IMR-90 (cell line): ENCODE measurements around the gene ZFP36L2. TPM values are rescaled to one million over a fixed set of nuclear protein-coding genes. Genes with fewer than 3 reads are reported as not detected.

Experiments
- ATAC-seq: fragments of 200-7000 bp; cut with Tn5 transposase; 2 replicates; pipeline ENCODE4 v1.9.1; 2020; ENCODE audit warnings: low read depth, mild to moderate bottlenecking, moderate library complexity
- BruUV-seq: library from RNA; stranded (reverse); fragments of 400-500 nt; replicated peaks from 2 replicates; lab custom pipeline; 2021; lab: Mats Ljungman, UMichigan
- CTCF ChIA-PET: fragments of 300-600 bp; formaldehyde crosslinking; extraction: SDS; loops from one replicate; lab custom pipeline; 2021; ENCODE audit warnings: antibody characterized with exemption; lab: Yijun Ruan, JAX
- POLR2A ChIA-PET: fragments of 300-600 bp; sonication (Branson Sonifier 250); formaldehyde crosslinking; loops from one replicate; lab custom pipeline; 2022; ENCODE audit warnings: antibody characterized with exemption; ENCODE audit not compliant: unreplicated experiment; lab: Charles Lee
- DNase-seq: peaks from one replicate; pipeline ENCODE4 v3.0.0; 2013
- H2AFZ ChIP-seq: replicated peaks from 2 replicates; pipeline ENCODE3; 2013; ENCODE audit warnings: low read length, mild to moderate bottlenecking; ENCODE audit not compliant: poor library complexity
- H2AK5ac ChIP-seq: 2 replicates; pipeline ENCODE4 v1.6.1; 2013; ENCODE audit warnings: low read depth, low read length, inconsistent platforms
- H2AK9ac ChIP-seq: replicated peaks from 2 replicates; pipeline ENCODE3; 2013; ENCODE audit warnings: mild to moderate bottlenecking, low read depth, low read length, moderate library complexity; ENCODE audit not compliant: poor library complexity
- H2BK120ac ChIP-seq: 2 replicates; pipeline ENCODE4 v1.6.1; 2013; ENCODE audit warnings: low read depth, low read length, inconsistent platforms
- H2BK15ac ChIP-seq: 3 replicates; pipeline ENCODE4 v1.6.1; 2013; ENCODE audit warnings: low read depth, low read length, inconsistent platforms
- H2BK20ac ChIP-seq: 2 replicates; pipeline ENCODE4 v1.6.1; 2013; ENCODE audit warnings: low read depth, mild to moderate bottlenecking, inconsistent platforms, low read length, moderate library complexity
- H2BK5ac ChIP-seq: 2 replicates; pipeline ENCODE4 v1.6.1; 2013; ENCODE audit warnings: mild to moderate bottlenecking, low read depth, low read length, inconsistent platforms; ENCODE audit not compliant: poor library complexity, severe bottlenecking
- H3K14ac ChIP-seq: replicated peaks from 2 replicates; pipeline ENCODE4 v1.6.1; 2013; ENCODE audit warnings: low read depth, low read length, inconsistent platforms
- H3K18ac ChIP-seq: 2 replicates; pipeline ENCODE4 v1.6.1; 2013; ENCODE audit warnings: low read depth, low read length, control low read depth
- H3K23ac ChIP-seq: 2 replicates; pipeline ENCODE4 v1.6.1; 2013; ENCODE audit warnings: low read depth, low read length, inconsistent platforms
- H3K27ac ChIP-seq: 2 replicates; pipeline ENCODE4 v1.5.1; 2013; ENCODE audit warnings: mild to moderate bottlenecking, control low read depth, low read length; ENCODE audit not compliant: insufficient read depth
- H3K27me3 ChIP-seq: 2 replicates; pipeline ENCODE4 v1.6.1; 2013; ENCODE audit warnings: low read length; ENCODE audit not compliant: control insufficient read depth, insufficient read depth
- H3K36me3 ChIP-seq: 2 replicates; pipeline ENCODE4 v1.6.1; 2013; ENCODE audit warnings: low read length, mixed read lengths; ENCODE audit not compliant: control insufficient read depth, insufficient read depth
- H3K4ac ChIP-seq: 2 replicates; pipeline ENCODE4 v1.6.1; 2013; ENCODE audit warnings: low read depth, low read length, inconsistent platforms
- H3K4me1 ChIP-seq: 2 replicates; pipeline ENCODE4 v1.6.1; 2013; ENCODE audit warnings: low read length, mixed read lengths; ENCODE audit not compliant: control insufficient read depth, insufficient read depth
- H3K4me2 ChIP-seq: 2 replicates; pipeline ENCODE4 v1.6.1; 2013; ENCODE audit warnings: low read depth, mild to moderate bottlenecking, control low read depth, low read length, moderate library complexity
- H3K4me3 ChIP-seq: 2 replicates; pipeline ENCODE4 v1.5.1; 2013; ENCODE audit warnings: low read depth, mild to moderate bottlenecking, control low read depth, low read length, moderate library complexity; ENCODE audit not compliant: insufficient read depth
- H3K56ac ChIP-seq: 2 replicates; pipeline ENCODE4 v1.6.1; 2013; ENCODE audit warnings: low read length, inconsistent platforms; ENCODE audit not compliant: insufficient read depth; ENCODE audit errors: extremely low read depth
- H3K79me1 ChIP-seq, 2 experiments: 2 replicates each; pipeline ENCODE4 v1.6.1; 2013; ENCODE audit warnings: low read length in 2 of 2, inconsistent platforms in 1 of 2, low read depth in 1 of 2
- H3K9ac ChIP-seq: 2 replicates; pipeline ENCODE4 v1.6.1; 2013; ENCODE audit warnings: low read depth, low read length, control low read depth
- H3K9me1 ChIP-seq: 2 replicates; pipeline ENCODE4 v1.6.1; 2013; ENCODE audit warnings: low read length, inconsistent platforms; ENCODE audit not compliant: insufficient read depth
- H3K9me3 ChIP-seq: 2 replicates; pipeline ENCODE4 v1.6.1; 2013; ENCODE audit warnings: low read length; ENCODE audit not compliant: control insufficient read depth, insufficient read depth
- H4K20me1 ChIP-seq: 2 replicates; pipeline ENCODE4 v1.6.1; 2013; ENCODE audit warnings: low read length, inconsistent platforms; ENCODE audit not compliant: insufficient read depth
- H4K5ac ChIP-seq: 2 replicates; pipeline ENCODE4 v1.6.1; 2013; ENCODE audit warnings: mild to moderate bottlenecking, low read depth, low read length, control low read depth
- H4K8ac ChIP-seq, 2 experiments: 2 replicates each; pipeline ENCODE4 v1.6.1; 2013; ENCODE audit warnings: low read depth in 2 of 2, low read length in 2 of 2, control low read depth in 1 of 2, inconsistent platforms in 1 of 2
- H4K91ac ChIP-seq: 2 replicates; pipeline ENCODE4 v1.6.1; 2013; ENCODE audit warnings: low read depth, low read length, inconsistent platforms; ENCODE audit not compliant: insufficient read depth
- MAFK ChIP-seq: IDR thresholded peaks from 2 replicates; pipeline ENCODE4 v1.6.1; 2012; ENCODE audit warnings: low read depth, low read length, improper control_type of control experiment
- MAZ ChIP-seq: IDR thresholded peaks from 2 replicates; pipeline ENCODE4 v1.6.1; 2012; ENCODE audit warnings: low read depth, mild to moderate bottlenecking, low read length, improper control_type of control experiment, moderate library complexity, borderline replicate concordance
- NFE2L2 ChIP-seq: fragments of 150-350 bp; IDR thresholded peaks from 2 replicates; pipeline ENCODE4 v1.6.1; 2016; ENCODE audit warnings: low read depth, mild to moderate bottlenecking, low read length
- RAD21 ChIP-seq: IDR thresholded peaks from 2 replicates; pipeline ENCODE4 v1.6.1; 2012; ENCODE audit warnings: low read length, improper control_type of control experiment
- SMC3 ChIP-seq: fragments of 150-350 bp; IDR thresholded peaks from 2 replicates; pipeline ENCODE4 v1.6.1; 2016; ENCODE audit warnings: low read depth, mild to moderate bottlenecking, antibody characterized with exemption, low read length, moderate library complexity
- WGBS, 2 experiments: methylation state at CpG; one replicate each; pipeline versions ENCODE4 v1.1.5 to v1.1.7; 2013; ENCODE audit warnings: missing lambda C conversion rate in 2 of 2; ENCODE audit not compliant: insufficient read length in 1 of 2; ENCODE audit errors: extremely low coverage in 2 of 2; 5-methylcytosine and 5-hydroxymethylcytosine counted together
- dilution Hi-C: fragments of 300-500 bp; cut with HindIII; formaldehyde crosslinking; loops from one replicate; pipeline ENCODE4 v1.14.3; 2018; ENCODE audit warnings: low sequenced_read_pairs; ENCODE audit not compliant: unreplicated experiment
- in situ Hi-C: fragments of 300-500 bp; cut with MboI; formaldehyde crosslinking; loops from 3 replicates; pipeline ENCODE4 v1.14.3; 2019; ENCODE audit warnings: low sequenced_read_pairs, inconsistent platforms, mixed read lengths
- intact Hi-C: fragments of 100-400 bp; cut with micrococcal nuclease; formaldehyde crosslinking; loops from 2 replicates; pipeline ENCODE4 v1.10.0; 2022
- polyA plus RNA-seq, 3 experiments: library from polyadenylated mRNA; depleted of rRNA; stranded (reverse); fragments of >200 nt; gene quantifications; 2 replicates each; pipeline ENCODE4 v1.2.3, GENCODE V29; 2012; ENCODE audit warnings: low replicate concordance in 1 of 3
- total RNA-seq: library from RNA; depleted of rRNA; stranded (reverse); fragments of >200 nt; gene quantifications from 2 replicates; pipeline ENCODE4 v1.2.3, GENCODE V29; 2012

ZFP36L2 gene
- total and polyA plus RNA-seq, 2 of the 4 experiments (the other 2 are of a cell fraction): 1.8 to 20.1 TPM

DNA sequence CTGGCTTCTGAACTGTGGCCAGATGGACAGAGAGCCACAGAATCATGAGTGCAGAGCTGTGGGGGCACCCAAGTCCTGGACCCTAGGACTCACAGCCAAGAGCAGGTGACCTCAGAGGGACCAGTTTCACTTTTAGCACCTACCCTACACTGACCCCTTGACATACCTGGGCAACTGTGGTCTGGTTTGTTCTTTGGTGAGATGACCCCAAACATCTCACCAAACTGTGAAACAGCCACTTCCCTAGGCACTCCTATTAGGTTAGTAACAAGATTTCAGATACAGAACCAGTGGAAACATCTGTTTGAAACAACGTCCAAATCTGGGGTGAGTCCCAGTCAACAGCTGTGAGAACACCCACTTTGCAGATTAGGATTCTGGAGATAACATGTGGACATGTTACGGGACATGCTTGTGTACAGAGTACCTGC, 1.9 kb upstream of the ZFP36L2 start (continued):
- no peak for TF ChIP-seq SMC3
- TF ChIP-seq MAFK: no peak
- no peak for TF ChIP-seq NFE2L2

DNA sequence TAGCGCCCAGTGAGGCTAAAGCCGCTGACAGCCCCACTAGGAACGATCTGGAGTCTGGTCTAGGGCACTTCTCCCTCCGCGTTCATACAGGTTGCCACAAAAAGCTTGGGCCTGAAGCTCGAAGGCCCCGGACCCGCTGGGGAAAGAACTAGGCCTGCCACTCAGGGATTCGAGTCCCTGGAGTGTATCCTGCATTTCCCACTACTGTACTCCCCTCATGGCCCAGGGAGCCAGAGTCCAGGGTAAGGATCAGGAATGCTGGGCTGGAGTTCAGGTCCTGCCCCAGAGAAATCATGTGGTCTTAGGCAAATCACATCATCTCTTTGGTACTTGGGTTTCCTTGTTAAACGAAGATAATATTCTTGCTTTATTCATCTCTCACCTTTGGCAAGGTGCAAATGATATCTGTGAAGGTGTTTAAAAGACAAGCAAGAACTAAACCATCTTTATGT, 1.4 kb upstream of the ZFP36L2 start:
- Histone ChIP-seq H3K27ac (peak overlapping the region; percentile 87), H3K23ac (peak overlapping the region; percentile 50), H3K4me3 (peak overlapping the region; percentile 50), H2AK5ac (peak overlapping the region; percentile 83), H3K4me1 (peaks cover 8% of the 10 kb centered on the region), H3K79me1 (peaks cover 8 to 18% of the 10 kb centered on the region in 2 experiments; a peak in 3 of 4 replicates), H4K8ac (peak overlapping the region; percentile 75 to 76; a peak in 2 of 4 replicates), H2AFZ (peak overlapping the region; percentile 85), H3K56ac (peak overlapping the region; percentile 80; the same call in 1 of the 2 replicates), H2BK20ac (peak overlapping the region; percentile 48; the same call in 1 of the 2 replicates), H4K20me1 (peaks cover 23% of the 10 kb centered on the region), H2BK15ac (peak overlapping the region; percentile 86; the same call in 1 of the 3 replicates), H3K36me3 (peaks cover 20% of the 10 kb centered on the region), H3K9me3 (no peaks in the 10 kb centered on the region), H2BK5ac (peak overlapping the region; percentile 70), H3K4me2 (peak overlapping the region; percentile 71), H3K4ac (peak overlapping the region; percentile 79), H4K5ac (peak overlapping the region; percentile 58), H3K18ac (peak overlapping the region; percentile 25; the same call in 1 of the 2 replicates), H3K9ac (peak overlapping the region; percentile 80), H3K27me3 (no peaks in the 10 kb centered on the region), H2AK9ac (peak overlapping the region; percentile 90), H3K9me1 (no peaks in the 10 kb centered on the region; the same call in 1 of the 2 replicates), H3K14ac (peak overlapping the region; percentile 87), H2BK120ac (peak overlapping the region; percentile 70), H4K91ac (peak overlapping the region; percentile 64)
- 10% methylated on average over 5 of the region's 10 CpGs; no CpG with 5 or more reads in 1 of the 2 experiments for WGBS, 2 experiments
- POLR2A ChIA-PET: no interaction called here
- intact Hi-C loops: loop anchor here (1.0 to 5.0 kb wide), 3 partner anchors 114 to 369 kb away; no protein-coding TSS in a partner anchor
- no peak for TF ChIP-seq RAD21
- TF ChIP-seq MAZ: 0 out of 2 replicates have a peak, but pooled peaks have one; percentile 16
- CTCF ChIA-PET: interaction anchor here (0.7 to 2.2 kb wide), 3 partner anchors 254 to 356 kb away, joined by 3 to 12 read pairs (median 3); no protein-coding TSS in a partner anchor
- no TSS peak for BruUV-seq
- in situ Hi-C loops: loop anchor here (10.0 kb wide), 2 partner anchors 153 to 253 kb away; no protein-coding TSS in a partner anchor
- dilution Hi-C loops: no loop called here
- ATAC-seq (no peak), DNase-seq (peak; percentile 46)
